HepG2 (cell line): Measurements from ENCODE around the gene TNS1. TPM values are rescaled to one million over a fixed set of nuclear protein-coding genes. Genes with fewer than 3 reads are reported as not detected.

Experiments
- ADNP ChIP-seq: sonication (generic); formaldehyde crosslinking; IDR thresholded peaks from 2 replicates; pipeline ENCODE4 v1.4.0; 2020; ENCODE audit warnings: missing genetic modification reagents
- AGO2 ChIP-seq: fragments of 200-400 bp; formaldehyde crosslinking; optimal IDR thresholded peaks from 2 replicates; pipeline ENCODE3; 2017; ENCODE audit warnings: mild to moderate bottlenecking, low read depth, low read length, moderate library complexity
- AHR ChIP-seq: IDR thresholded peaks from 2 replicates; pipeline ENCODE4 v1.6.1; 2018; ENCODE audit warnings: missing genetic modification reagents, missing compliant biosample characterization
- ASH2L ChIP-seq: fragments of 300-600, 200-600 bp; sonication (generic); IDR thresholded peaks from 2 replicates; pipeline ENCODE4 v1.7.0; 2017; ENCODE audit warnings: low read depth, mild to moderate bottlenecking, moderate library complexity, mixed read lengths, low read length; ENCODE audit not compliant: insufficient read length
- BORCS8-MEF2B ChIP-seq: sonication (generic); formaldehyde crosslinking; IDR thresholded peaks from 2 replicates; pipeline ENCODE4 v1.8.0; 2022; ENCODE audit warnings: mild to moderate bottlenecking, missing genetic modification reagents
- CREM ChIP-seq, 2 experiments: sonication (generic) in 1 of 2; formaldehyde crosslinking in 1 of 2; IDR thresholded peaks; 2 replicates each; pipeline versions ENCODE4 v1.4.0 to v1.6.1; 2016 to 2020; ENCODE audit warnings: antibody characterized with exemption in 1 of 2, mild to moderate bottlenecking in 1 of 2, missing genetic modification reagents in 1 of 2
- HNRNPLL ChIP-seq: fragments of 200-400 bp; formaldehyde crosslinking; IDR thresholded peaks from 2 replicates; pipeline ENCODE4 v1.6.1; 2017; ENCODE audit warnings: mild to moderate bottlenecking, low read depth, low read length; ENCODE audit not compliant: poor library complexity, severe bottlenecking
- KDM5B ChIP-seq: sonication (generic); formaldehyde crosslinking; IDR thresholded peaks from 2 replicates; pipeline ENCODE4 v1.4.0; 2020; ENCODE audit warnings: missing genetic modification reagents, mild to moderate bottlenecking, borderline replicate concordance
- MEIS2 ChIP-seq: sonication (generic); formaldehyde crosslinking; IDR thresholded peaks from 2 replicates; pipeline ENCODE4 v1.9.0; 2021; ENCODE audit warnings: mild to moderate bottlenecking, missing genetic modification reagents
- MZF1 ChIP-seq: sonication (generic); formaldehyde crosslinking; IDR thresholded peaks from 2 replicates; pipeline ENCODE4 v1.8.1; 2023; ENCODE audit warnings: mild to moderate bottlenecking, missing genetic modification reagents, borderline replicate concordance
- PHF21A ChIP-seq: sonication (generic); formaldehyde crosslinking; IDR thresholded peaks from 2 replicates; pipeline ENCODE4 v1.5.0; 2020; ENCODE audit warnings: mild to moderate bottlenecking, missing genetic modification reagents
- TAF15 ChIP-seq: fragments of 200-400 bp; formaldehyde crosslinking; IDR thresholded peaks from one replicate; pipeline ENCODE4 v1.6.1; 2018; ENCODE audit warnings: mild to moderate bottlenecking, low read depth, low read length; ENCODE audit not compliant: poor library complexity, severe bottlenecking
- THYN1 ChIP-seq: sonication (generic); formaldehyde crosslinking; IDR thresholded peaks from 2 replicates; pipeline ENCODE4 v1.8.1; 2023; ENCODE audit warnings: low read depth, mild to moderate bottlenecking, moderate library complexity, missing genetic modification reagents, borderline replicate concordance
- XRCC5 ChIP-seq: fragments of 200-400 bp; formaldehyde crosslinking; optimal IDR thresholded peaks from 2 replicates; pipeline ENCODE3; 2017; ENCODE audit warnings: mild to moderate bottlenecking, low read length
- ZNF20 ChIP-seq: sonication (generic); formaldehyde crosslinking; IDR thresholded peaks from 2 replicates; pipeline ENCODE4 v1.4.0; 2020; ENCODE audit warnings: mild to moderate bottlenecking, moderate library complexity, missing genetic modification reagents
- ZNF207 ChIP-seq: fragments of 450-650 bp; IDR thresholded peaks from 2 replicates; pipeline ENCODE4 v1.6.1; 2016; ENCODE audit warnings: antibody characterized with exemption, borderline replicate concordance
- ZNF274 ChIP-seq: sonication (generic); formaldehyde crosslinking; IDR thresholded peaks from 2 replicates; pipeline ENCODE4 v1.5.1; 2020; ENCODE audit warnings: mild to moderate bottlenecking, missing genetic modification reagents
- ZNF326 ChIP-seq: sonication (generic); formaldehyde crosslinking; IDR thresholded peaks from 2 replicates; pipeline ENCODE4 v1.4.0; 2020; ENCODE audit warnings: missing genetic modification reagents, borderline replicate concordance
- ZNF350 ChIP-seq: sonication (generic); formaldehyde crosslinking; IDR thresholded peaks from 2 replicates; pipeline ENCODE4 v1.4.0; 2020; ENCODE audit warnings: mild to moderate bottlenecking, low read depth, missing genetic modification reagents, borderline replicate concordance
- polyA plus RNA-seq, 8 experiments: library from polyadenylated mRNA; depleted of rRNA in 3 of 8; stranded (reverse) in 7 of 8; unstranded in 1 of 8; fragments of >200 nt; fragmentation: Illumina TruSeq in 4 of 8; extraction: Trizol in 4 of 8; gene quantifications; 2 replicates each; pipeline versions ENCODE4 v1.2.1 to v1.2.3, GENCODE V29; 2011 to 2016; ENCODE audit warnings: low read depth in 4 of 8, missing spikeins in 1 of 8, mixed read lengths in 1 of 8; ENCODE audit not compliant: insufficient read depth in 1 of 8
- total RNA-seq, 5 experiments: library from RNA; depleted of rRNA; stranded (reverse); fragments of >200 nt; fragmentation: Illumina TruSeq; extraction: Trizol; gene quantifications; 2 replicates each; pipeline ENCODE4 v1.2.3, GENCODE V29; 2016; ENCODE audit warnings: low read depth in 1 of 5
- TF ChIP-seq, protein P1 (sequence below), 2 experiments: sonication (generic) in 1 of 2; formaldehyde crosslinking in 1 of 2; IDR thresholded peaks; 2 replicates each; pipeline versions ENCODE4 v1.4.0 to v1.6.1; 2018 to 2020; ENCODE audit warnings: missing genetic modification reagents in 2 of 2, borderline replicate concordance in 1 of 2, low read depth in 1 of 2, mild to moderate bottlenecking in 1 of 2, missing biosample characterization in 1 of 2
- TF ChIP-seq, protein P2 (sequence below): sonication (generic); formaldehyde crosslinking; IDR thresholded peaks from 2 replicates; pipeline ENCODE4 v1.5.0; 2020; ENCODE audit warnings: mild to moderate bottlenecking, missing genetic modification reagents, borderline replicate concordance
- TF ChIP-seq, protein P3 (sequence below): sonication (generic); formaldehyde crosslinking; IDR thresholded peaks from 2 replicates; pipeline ENCODE4 v1.5.0; 2020; ENCODE audit warnings: missing genetic modification reagents

TNS1 gene
- total and polyA plus RNA-seq, 2 of the 13 experiments (the other 11 are each of a cell fraction or from before 2014, with no cell fraction given), result 1.9 to 118 TPM

DNA sequence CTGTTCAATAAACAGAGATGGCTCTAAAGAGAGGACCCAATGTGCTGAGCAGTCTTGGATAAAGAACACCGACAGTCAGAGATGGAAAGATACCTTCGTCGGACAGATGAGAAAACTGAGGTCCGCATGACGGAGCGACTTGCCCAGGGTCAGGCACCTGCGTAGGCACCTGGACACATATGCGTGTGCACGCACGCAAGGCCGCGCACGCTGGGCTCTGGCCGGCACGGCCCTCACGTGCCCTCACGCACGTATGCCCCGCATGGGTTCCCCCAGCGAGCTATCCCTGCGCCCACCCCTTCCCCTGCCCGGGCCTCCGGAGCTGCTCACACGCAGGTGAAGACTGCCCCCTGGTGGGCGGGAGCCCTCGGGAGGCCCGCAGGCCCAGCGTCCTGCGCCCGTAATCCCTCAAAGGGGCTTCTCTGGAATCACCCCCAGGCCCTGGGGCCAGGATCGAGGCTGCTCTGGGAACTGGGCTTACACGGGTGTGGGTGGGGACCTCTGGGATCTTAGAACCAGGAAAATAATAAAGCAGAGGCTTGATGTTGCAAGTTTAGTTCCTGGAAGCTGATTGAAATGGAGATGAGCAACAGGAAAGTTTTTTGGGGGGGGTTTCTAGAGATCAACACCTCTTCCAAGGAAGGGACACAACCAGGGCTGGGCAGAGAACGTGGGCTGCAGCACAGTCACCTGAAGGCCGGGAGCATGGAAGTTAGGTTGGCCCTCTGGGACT lies 246.3 kb downstream of the TNS1 start (continued):
- TF ChIP-seq, protein P1, sequence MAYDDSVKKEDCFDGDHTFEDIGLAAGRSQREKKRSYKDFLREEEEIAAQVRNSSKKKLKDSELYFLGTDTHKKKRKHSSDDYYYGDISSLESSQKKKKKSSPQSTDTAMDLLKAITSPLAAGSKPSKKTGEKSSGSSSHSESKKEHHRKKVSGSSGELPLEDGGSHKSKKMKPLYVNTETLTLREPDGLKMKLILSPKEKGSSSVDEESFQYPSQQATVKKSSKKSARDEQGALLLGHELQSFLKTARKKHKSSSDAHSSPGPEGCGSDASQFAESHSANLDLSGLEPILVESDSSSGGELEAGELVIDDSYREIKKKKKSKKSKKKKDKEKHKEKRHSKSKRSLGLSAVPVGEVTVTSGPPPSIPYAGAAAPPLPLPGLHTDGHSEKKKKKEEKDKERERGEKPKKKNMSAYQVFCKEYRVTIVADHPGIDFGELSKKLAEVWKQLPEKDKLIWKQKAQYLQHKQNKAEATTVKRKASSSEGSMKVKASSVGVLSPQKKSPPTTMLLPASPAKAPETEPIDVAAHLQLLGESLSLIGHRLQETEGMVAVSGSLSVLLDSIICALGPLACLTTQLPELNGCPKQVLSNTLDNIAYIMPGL (CRISPR knock-in tag; IDR thresholded peaks at IDR 0.05; ENCODE audit: borderline replicate concordance in 1 of 2, low read depth in 1 of 2), result no peak
- TF ChIP-seq, protein P2, sequence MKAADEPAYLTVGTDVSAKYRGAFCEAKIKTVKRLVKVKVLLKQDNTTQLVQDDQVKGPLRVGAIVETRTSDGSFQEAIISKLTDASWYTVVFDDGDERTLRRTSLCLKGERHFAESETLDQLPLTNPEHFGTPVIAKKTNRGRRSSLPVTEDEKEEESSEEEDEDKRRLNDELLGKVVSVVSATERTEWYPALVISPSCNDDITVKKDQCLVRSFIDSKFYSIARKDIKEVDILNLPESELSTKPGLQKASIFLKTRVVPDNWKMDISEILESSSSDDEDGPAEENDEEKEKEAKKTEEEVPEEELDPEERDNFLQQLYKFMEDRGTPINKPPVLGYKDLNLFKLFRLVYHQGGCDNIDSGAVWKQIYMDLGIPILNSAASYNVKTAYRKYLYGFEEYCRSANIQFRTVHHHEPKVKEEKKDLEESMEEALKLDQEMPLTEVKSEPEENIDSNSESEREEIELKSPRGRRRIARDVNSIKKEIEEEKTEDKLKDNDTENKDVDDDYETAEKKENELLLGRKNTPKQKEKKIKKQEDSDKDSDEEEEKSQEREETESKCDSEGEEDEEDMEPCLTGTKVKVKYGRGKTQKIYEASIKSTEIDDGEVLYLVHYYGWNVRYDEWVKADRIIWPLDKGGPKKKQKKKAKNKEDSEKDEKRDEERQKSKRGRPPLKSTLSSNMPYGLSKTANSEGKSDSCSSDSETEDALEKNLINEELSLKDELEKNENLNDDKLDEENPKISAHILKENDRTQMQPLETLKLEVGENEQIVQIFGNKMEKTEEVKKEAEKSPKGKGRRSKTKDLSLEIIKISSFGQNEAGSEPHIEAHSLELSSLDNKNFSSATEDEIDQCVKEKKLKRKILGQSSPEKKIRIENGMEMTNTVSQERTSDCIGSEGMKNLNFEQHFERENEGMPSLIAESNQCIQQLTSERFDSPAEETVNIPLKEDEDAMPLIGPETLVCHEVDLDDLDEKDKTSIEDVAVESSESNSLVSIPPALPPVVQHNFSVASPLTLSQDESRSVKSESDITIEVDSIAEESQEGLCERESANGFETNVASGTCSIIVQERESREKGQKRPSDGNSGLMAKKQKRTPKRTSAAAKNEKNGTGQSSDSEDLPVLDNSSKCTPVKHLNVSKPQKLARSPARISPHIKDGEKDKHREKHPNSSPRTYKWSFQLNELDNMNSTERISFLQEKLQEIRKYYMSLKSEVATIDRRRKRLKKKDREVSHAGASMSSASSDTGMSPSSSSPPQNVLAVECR (CRISPR knock-in tag), result 0 out of 2 replicates have a peak, but pooled peaks have one; percentile 12
- TF ChIP-seq THYN1 (CRISPR knock-in tag), result no peak
- TF ChIP-seq ADNP (CRISPR knock-in tag), result peak; percentile 46; the same call in 1 of the 2 replicates
- TF ChIP-seq ZNF20 (CRISPR knock-in tag), result no peak
- peak; percentile 46 for TF ChIP-seq HNRNPLL
- peak; percentile 70 for TF ChIP-seq XRCC5
- no peak for TF ChIP-seq CREM (IDR thresholded peaks at IDR 0.05)
- TF ChIP-seq CREM (CRISPR knock-in tag; IDR thresholded peaks at IDR 0.05), result no peak
- TF ChIP-seq AGO2, result peak; percentile 45
- peak; percentile 49 for TF ChIP-seq TAF15
- no peak for TF ChIP-seq ZNF207
- TF ChIP-seq PHF21A (CRISPR knock-in tag), result no peak
- TF ChIP-seq ZNF350, result 0 out of 2 replicates have a peak, but pooled peaks have one; percentile 39
- TF ChIP-seq, protein P3, sequence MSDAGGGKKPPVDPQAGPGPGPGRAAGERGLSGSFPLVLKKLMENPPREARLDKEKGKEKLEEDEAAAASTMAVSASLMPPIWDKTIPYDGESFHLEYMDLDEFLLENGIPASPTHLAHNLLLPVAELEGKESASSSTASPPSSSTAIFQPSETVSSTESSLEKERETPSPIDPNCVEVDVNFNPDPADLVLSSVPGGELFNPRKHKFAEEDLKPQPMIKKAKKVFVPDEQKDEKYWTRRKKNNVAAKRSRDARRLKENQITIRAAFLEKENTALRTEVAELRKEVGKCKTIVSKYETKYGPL (CRISPR knock-in tag), result no peak
- TF ChIP-seq MEIS2 (CRISPR knock-in tag), result no peak
- TF ChIP-seq BORCS8-MEF2B, result 0 out of 2 replicates have a peak, but pooled peaks have one; percentile 34
- 0 out of 2 replicates have a peak, but pooled peaks have one; percentile 48 for TF ChIP-seq AHR (CRISPR knock-in tag)
- no peak for TF ChIP-seq ASH2L
- TF ChIP-seq ZNF274 (CRISPR knock-in tag), result peak; percentile 61; the same call in 1 of the 2 replicates
- peak; percentile 23; the same call in 1 of the 2 replicates for TF ChIP-seq KDM5B (CRISPR knock-in tag)
- 0 out of 2 replicates have a peak, but pooled peaks have one; percentile 59 for TF ChIP-seq MZF1 (CRISPR knock-in tag)
- no peak for TF ChIP-seq ZNF326 (CRISPR knock-in tag)
